NCI-H2227 (cell line): Measurements from ENCODE around the gene MLH3.

Experiments used
- DNase-seq: peaks from one replicate; lab custom pipeline; 2025; ENCODE audit not compliant: unreplicated experiment; lab: John Stamatoyannopoulos, UW

Gene MLH3

DNA sequence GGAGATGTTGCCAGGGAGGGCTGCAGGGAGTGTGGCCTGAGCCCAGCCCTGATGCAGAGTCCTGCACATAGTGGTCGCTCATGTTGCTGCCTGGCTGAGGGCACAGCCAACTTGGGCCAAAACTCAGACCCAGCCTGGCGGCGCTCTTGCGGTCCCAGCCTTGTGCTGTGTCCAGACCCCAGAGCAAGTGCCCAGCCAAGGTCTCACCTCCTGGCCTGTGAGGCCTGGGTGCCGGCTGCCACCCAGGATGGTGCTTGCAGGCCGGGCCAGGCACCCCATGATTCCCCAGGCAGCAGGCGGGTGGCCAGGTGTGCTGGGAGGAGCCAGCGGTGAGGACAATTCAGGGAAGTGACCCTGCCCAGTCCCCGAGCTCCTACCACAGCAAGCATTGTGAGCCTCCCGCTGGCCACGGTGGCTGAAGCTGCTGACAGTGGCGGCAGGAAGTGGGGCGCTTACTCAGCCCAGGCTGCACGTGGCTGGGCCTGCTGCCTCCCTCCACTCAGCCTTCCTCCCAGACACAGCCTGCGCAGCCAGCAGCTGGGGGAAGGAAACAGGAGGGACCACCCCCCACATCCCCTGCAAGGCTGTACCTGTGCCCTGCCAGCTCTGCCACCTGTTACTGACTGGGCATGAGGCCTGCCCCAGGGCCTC lies 78.1 kb downstream of the MLH3 start:
- DNase-seq, result no peak

DNA sequence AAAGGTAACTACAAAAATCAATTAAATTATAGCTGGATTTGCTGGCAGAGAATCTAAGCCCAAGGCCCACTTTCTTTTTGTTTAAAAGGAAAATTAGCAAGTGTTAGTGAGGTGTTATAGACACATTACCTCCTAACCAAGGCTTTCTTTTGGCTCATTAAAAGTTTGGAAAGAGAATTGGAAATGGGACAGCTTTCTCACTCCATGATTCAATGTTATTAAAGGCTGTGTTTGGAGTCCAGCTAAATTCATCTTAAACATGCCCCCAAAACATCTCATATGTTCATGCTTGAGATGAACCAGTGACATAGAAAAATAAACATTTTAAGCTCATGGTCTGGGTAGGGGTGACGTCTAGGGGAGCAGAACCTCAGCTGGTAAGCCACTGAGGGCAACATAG lies 82.5 kb downstream of the MLH3 start:
- DNase-seq, result no peak

- DNase-seq, result no peak
Observed at GRCh38 chr14:74965486-74966153, 85.6 kb downstream of the MLH3 start.

- DNase-seq, result no peak
Observed at GRCh38 chr14:74964787-74965485, 86.3 kb downstream of the MLH3 start.
